Measurements from ENCODE around the gene NRBP1. TPM values are rescaled to one million over a fixed set of nuclear protein-coding genes. Genes with fewer than 3 reads are reported as not detected.
A peak's percentile ranks its signal among the peaks of the same experiment; 100 is the strongest.

NRBP1 gene
- total and polyA plus RNA-seq, 9 of the 15 experiments (the other 6 are each of a cell fraction or from before 2014, with no cell fraction given) = 2.9 to 84.5 (median 36.9) TPM

DNA sequence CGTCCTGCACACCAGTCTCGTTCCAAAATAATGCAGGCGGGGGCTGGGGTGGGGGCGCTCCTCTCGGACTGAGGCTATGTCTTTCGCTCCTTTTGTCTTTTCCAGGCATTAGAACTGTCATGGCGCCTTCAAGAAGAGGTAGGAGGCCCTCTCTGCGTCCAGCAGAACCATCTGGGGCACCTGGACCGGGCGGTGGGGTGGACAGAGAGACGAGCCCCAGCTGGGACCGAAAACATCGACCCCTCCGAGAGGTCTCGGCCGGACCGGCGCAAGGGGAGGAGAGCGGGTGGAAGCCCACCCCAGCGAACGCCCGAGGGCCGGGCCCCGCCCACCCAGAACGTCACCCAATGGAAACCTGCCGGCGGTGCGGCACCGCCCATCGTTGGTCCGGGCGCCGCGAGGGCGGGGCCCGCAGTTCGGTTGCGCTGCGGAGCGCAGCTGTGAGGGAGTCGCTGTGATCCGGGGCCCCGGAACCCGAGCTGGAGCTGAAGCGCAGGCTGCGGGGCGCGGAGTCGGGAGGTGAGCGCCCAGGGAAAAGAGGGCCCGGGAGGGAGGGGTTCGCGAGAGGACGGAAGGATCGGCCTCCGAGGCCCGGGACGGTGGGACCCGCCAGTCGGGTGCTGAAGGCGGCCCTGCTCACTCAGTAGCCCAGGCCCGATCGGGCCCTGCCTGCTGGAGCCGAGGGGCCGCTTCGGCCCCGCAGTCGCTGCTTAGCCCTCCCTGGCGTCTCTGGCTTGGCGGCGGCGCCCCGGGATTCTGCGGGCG, at the start of gene NRBP1 (continued):
- TF ChIP-seq, protein P1, sequence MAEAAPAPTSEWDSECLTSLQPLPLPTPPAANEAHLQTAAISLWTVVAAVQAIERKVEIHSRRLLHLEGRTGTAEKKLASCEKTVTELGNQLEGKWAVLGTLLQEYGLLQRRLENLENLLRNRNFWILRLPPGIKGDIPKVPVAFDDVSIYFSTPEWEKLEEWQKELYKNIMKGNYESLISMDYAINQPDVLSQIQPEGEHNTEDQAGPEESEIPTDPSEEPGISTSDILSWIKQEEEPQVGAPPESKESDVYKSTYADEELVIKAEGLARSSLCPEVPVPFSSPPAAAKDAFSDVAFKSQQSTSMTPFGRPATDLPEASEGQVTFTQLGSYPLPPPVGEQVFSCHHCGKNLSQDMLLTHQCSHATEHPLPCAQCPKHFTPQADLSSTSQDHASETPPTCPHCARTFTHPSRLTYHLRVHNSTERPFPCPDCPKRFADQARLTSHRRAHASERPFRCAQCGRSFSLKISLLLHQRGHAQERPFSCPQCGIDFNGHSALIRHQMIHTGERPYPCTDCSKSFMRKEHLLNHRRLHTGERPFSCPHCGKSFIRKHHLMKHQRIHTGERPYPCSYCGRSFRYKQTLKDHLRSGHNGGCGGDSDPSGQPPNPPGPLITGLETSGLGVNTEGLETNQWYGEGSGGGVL (CRISPR knock-in tag; IDR thresholded peaks at IDR 0.05) = no peak
- TF ChIP-seq DIDO1 (tag; IDR thresholded peaks at IDR 0.05; ENCODE audit: low read depth) (no peak), U2AF1 (optimal IDR thresholded peaks at IDR 0.05; ENCODE audit: low read depth, low read length) (peak; percentile 80), NFYB (IDR thresholded peaks at IDR 0.05; ENCODE audit: extremely low read depth, insufficient read length) (peak; percentile 36), NR4A1 (CRISPR knock-in tag; IDR thresholded peaks at IDR 0.05) (no peak), NR4A1 (tag; IDR thresholded peaks at IDR 0.05) (no peak), SRSF7 (optimal IDR thresholded peaks at IDR 0.05; ENCODE audit: low read depth, low read length) (no peak), BHLHE40 (IDR thresholded peaks at IDR 0.05; ENCODE audit: low read length) (0 out of 2 replicates have a peak, but pooled peaks have one; percentile 11), SP1 (CRISPR knock-in tag; IDR thresholded peaks at IDR 0.05) (peak; percentile 75), FOXJ2 (tag; IDR thresholded peaks at IDR 0.05) (peak; percentile 45; the same call in 1 of the 2 replicates), TAF9B (IDR thresholded peaks at IDR 0.05; ENCODE audit: partially characterized antibody) (peak; percentile 46)

All from K562 (cell line).